Measurements from ENCODE around the gene BAHCC1.

The BAHCC1 gene

GRCh38 chr17:81445642-81446503 is 50.6 kb downstream of the BAHCC1 start:
- DNase-seq: no peak

GRCh38 chr17:81447331-81447933 is 52.2 kb downstream of the BAHCC1 start:
- no peak for DNase-seq

- no peak for DNase-seq
Measured at GRCh38 chr17:81448442-81448841, 53.2 kb downstream of the BAHCC1 start.

- no peak for DNase-seq
Measured at GRCh38 chr17:81448950-81449349, 53.7 kb downstream of the BAHCC1 start.

GRCh38 chr17:81449351-81449750 is 54.1 kb downstream of the BAHCC1 start:
- no peak for DNase-seq

- no peak for DNase-seq
Measured at GRCh38 chr17:81451823-81452222, 56.6 kb downstream of the BAHCC1 start.

- DNase-seq: no peak
Measured at GRCh38 chr17:81452551-81452950, 57.3 kb downstream of the BAHCC1 start.

- DNase-seq: no peak
Measured at GRCh38 chr17:81453076-81453475, 57.8 kb downstream of the BAHCC1 start.

GRCh38 chr17:81453712-81454111 is 58.5 kb downstream of the BAHCC1 start:
- no peak for DNase-seq

GRCh38 chr17:81454473-81454872 is 59.2 kb downstream of the BAHCC1 start:
- no peak for DNase-seq

GRCh38 chr17:81455387-81455786 is 60.1 kb downstream of the BAHCC1 start:
- no peak for DNase-seq

GRCh38 chr17:81456091-81456490 is 60.8 kb downstream of the BAHCC1 start:
- no peak for DNase-seq

- DNase-seq: no peak
Measured at GRCh38 chr17:81456798-81457197, 61.5 kb downstream of the BAHCC1 start.

- no peak for DNase-seq
Measured at GRCh38 chr17:81457401-81457800, 62.1 kb downstream of the BAHCC1 start.

- no peak for DNase-seq
Measured at GRCh38 chr17:81457917-81458555, 62.8 kb downstream of the BAHCC1 start.

GRCh38 chr17:81458628-81459027 is 63.4 kb downstream of the BAHCC1 start:
- DNase-seq: no peak

GRCh38 chr17:81459224-81459623 is 64.0 kb downstream of the BAHCC1 start:
- no peak for DNase-seq

- no peak for DNase-seq
Measured at GRCh38 chr17:81459864-81460263, 64.6 kb downstream of the BAHCC1 start.

- DNase-seq: no peak
Measured at GRCh38 chr17:81460856-81461460, 65.7 kb downstream of the BAHCC1 start.

- DNase-seq: no peak
Measured at GRCh38 chr17:81461607-81462500, 66.6 kb downstream of the BAHCC1 start.

- DNase-seq: no peak
Measured at GRCh38 chr17:81462506-81463125, 67.4 kb downstream of the BAHCC1 start.

- DNase-seq: no peak
Measured at GRCh38 chr17:81463506-81463905, 68.2 kb downstream of the BAHCC1 start.

Measured in fibroblast of skin of back (primary cell).